PC-9 (cell line): Measurements from ENCODE around the gene FASTKD2. TPM values are rescaled to one million over a fixed set of nuclear protein-coding genes. Genes with fewer than 3 reads are reported as not detected.

Experiments
- BruUV-seq: library from RNA; stranded (reverse); fragments of 400-500 nt; replicated peaks from 2 replicates; lab custom pipeline; 2021; lab: Mats Ljungman, UMichigan
- CTCF ChIA-PET: fragments of 300-600 bp; sonication (Branson Sonifier 250); formaldehyde crosslinking; loops from one replicate; lab custom pipeline; 2022; ENCODE audit warnings: antibody characterized with exemption; lab: Charles Lee
- POLR2A ChIA-PET: fragments of 300-600 bp; sonication (Branson Sonifier 250); formaldehyde crosslinking; loops from one replicate; lab custom pipeline; 2022; ENCODE audit warnings: antibody characterized with exemption; ENCODE audit not compliant: unreplicated experiment; lab: Charles Lee
- DNase-seq, 2 experiments: peaks; one replicate each; pipeline versions ENCODE4 v3.0.0 to v3.0.0-alpha.2; 2015 to 2022; ENCODE audit warnings: mixed read lengths in 1 of 2
- H2AFZ ChIP-seq: fragments of 200-600 bp; sonication (generic); 2 replicates; pipeline ENCODE4 v1.8.1; 2017; ENCODE audit warnings: antibody characterized with exemption
- H3F3A ChIP-seq: fragments of 200-600 bp; sonication (generic); 2 replicates; pipeline ENCODE4 v1.8.1; 2017; ENCODE audit warnings: antibody characterized with exemption, mild to moderate bottlenecking, low read depth; ENCODE audit not compliant: insufficient read depth
- H3K27ac ChIP-seq: fragments of 200-600 bp; sonication (generic); 2 replicates; pipeline ENCODE4 v1.6.1; 2016; ENCODE audit warnings: mixed run types
- H3K27me3 ChIP-seq: fragments of 200-600 bp; sonication (generic); 2 replicates; pipeline ENCODE4 v1.6.1; 2016; ENCODE audit warnings: low read depth, mixed run types; ENCODE audit not compliant: insufficient read depth
- H3K36me3 ChIP-seq: fragments of 200-600 bp; sonication (generic); 2 replicates; pipeline ENCODE4 v1.6.1; 2016; ENCODE audit warnings: low read depth, mixed run types
- H3K4me1 ChIP-seq: fragments of 200-600 bp; sonication (generic); replicated peaks from 2 replicates; pipeline ENCODE4 v1.6.1; 2016; ENCODE audit warnings: mixed run types; ENCODE audit not compliant: insufficient read depth
- H3K4me2 ChIP-seq: fragments of 200-600 bp; sonication (generic); 2 replicates; pipeline ENCODE4 v1.6.1; 2017; ENCODE audit warnings: mixed run types
- H3K4me3 ChIP-seq: fragments of 200-600 bp; sonication (generic); 2 replicates; pipeline ENCODE4 v1.6.1; 2016; ENCODE audit warnings: mixed run types
- H3K79me2 ChIP-seq: fragments of 200-600 bp; sonication (generic); 2 replicates; pipeline ENCODE4 v1.6.1; 2017; ENCODE audit warnings: low read depth, mixed run types
- H3K9me2 ChIP-seq: fragments of 200-600 bp; sonication (generic); 2 replicates; pipeline ENCODE4 v1.8.1; 2017; ENCODE audit warnings: mild to moderate bottlenecking; ENCODE audit not compliant: insufficient read depth
- H3K9me3 ChIP-seq: fragments of 200-600 bp; sonication (generic); 2 replicates; pipeline ENCODE4 v1.8.1; 2016; ENCODE audit warnings: low read depth; ENCODE audit not compliant: insufficient read depth
- H4K20me1 ChIP-seq: fragments of 200-600 bp; sonication (generic); 2 replicates; pipeline ENCODE4 v1.8.1; 2017; ENCODE audit not compliant: insufficient read depth
- CTCF ChIP-seq: fragments of 200-600 bp; sonication (generic); conservative IDR thresholded peaks from 2 replicates; pipeline ENCODE4 v1.6.1; 2017; ENCODE audit warnings: mixed run types, antibody characterized with exemption, mild to moderate bottlenecking, moderate library complexity
- EZH2 ChIP-seq: fragments of 200-600 bp; sonication (generic); IDR thresholded peaks from 2 replicates; pipeline ENCODE4 v1.8.0; 2017; ENCODE audit warnings: antibody characterized with exemption, low read depth
- intact Hi-C: fragments of 100-400 bp; cut with micrococcal nuclease; formaldehyde crosslinking; loops from one replicate; pipeline ENCODE4 v1.10.0; 2022; ENCODE audit not compliant: unreplicated experiment
- total RNA-seq: library from RNA; stranded (reverse); gene quantifications from 2 replicates; pipeline ENCODE4 v1.2.3, GENCODE V29; 2021

The FASTKD2 gene
- total RNA-seq, 1 experiment from 2014 or later = 12.1 TPM

- no peak overlapping the region for H3K27ac ChIP-seq
- DNase-seq = no peak
- H4K20me1 ChIP-seq = no peaks in the 10 kb centered on the region
- no peaks in the 10 kb centered on the region for H3K36me3 ChIP-seq
- H3K4me3 ChIP-seq = no peak overlapping the region
- no peaks in the 10 kb centered on the region for H3K79me2 ChIP-seq
- no peaks in the 10 kb centered on the region for H3F3A ChIP-seq
- no peak overlapping the region for H3K4me2 ChIP-seq
- ChIA-PET CTCF (no interaction called here), POLR2A (no interaction called here)
- no peaks in the 10 kb centered on the region for H3K4me1 ChIP-seq
- TF ChIP-seq EZH2 = no peak
- no peak for TF ChIP-seq CTCF
- H3K27me3 ChIP-seq = no peaks in the 10 kb centered on the region
- H3K9me3 ChIP-seq = no peaks in the 10 kb centered on the region
- intact Hi-C loops = no loop called here
- H3K9me2 ChIP-seq = no peaks in the 10 kb centered on the region
- no peak overlapping the region for H2AFZ ChIP-seq
- no TSS peak for BruUV-seq
Measured at GRCh38 chr2:206739271-206739670, 26.1 kb upstream of the FASTKD2 start.

GRCh38 chr2:206740800-206741199 lies 24.6 kb upstream of the FASTKD2 start:
- Histone ChIP-seq H3K36me3 (no peaks in the 10 kb centered on the region), H3K4me3 (no peak overlapping the region), H2AFZ (no peak overlapping the region), H3K27ac (no peak overlapping the region), H3K79me2 (no peaks in the 10 kb centered on the region), H3K4me2 (no peak overlapping the region), H4K20me1 (no peaks in the 10 kb centered on the region), H3K9me3 (no peaks in the 10 kb centered on the region), H3K4me1 (no peaks in the 10 kb centered on the region), H3F3A (no peaks in the 10 kb centered on the region), H3K27me3 (no peaks in the 10 kb centered on the region), H3K9me2 (no peaks in the 10 kb centered on the region)
- DNase-seq = no peak
- BruUV-seq = no TSS peak
- TF ChIP-seq CTCF = no peak
- no peak for TF ChIP-seq EZH2
- ChIA-PET CTCF (no interaction called here), POLR2A (no interaction called here)
- intact Hi-C loops = no loop called here

GRCh38 chr2:206756816-206757215 lies 8.6 kb upstream of the FASTKD2 start:
- intact Hi-C loops = no loop called here
- no peak for TF ChIP-seq EZH2
- no peak for TF ChIP-seq CTCF
- Histone ChIP-seq H3K4me3 (no peak overlapping the region), H3K9me2 (no peaks in the 10 kb centered on the region; the same call in 1 of the 2 replicates), H3K9me3 (no peaks in the 10 kb centered on the region), H3K27ac (no peak overlapping the region), H3K36me3 (no peaks in the 10 kb centered on the region), H3K4me2 (no peak overlapping the region), H3K79me2 (no peaks in the 10 kb centered on the region), H3K4me1 (no peaks in the 10 kb centered on the region), H3F3A (no peaks in the 10 kb centered on the region), H3K27me3 (no peaks in the 10 kb centered on the region), H2AFZ (no peak overlapping the region), H4K20me1 (no peaks in the 10 kb centered on the region)
- no TSS peak for BruUV-seq
- POLR2A ChIA-PET = no interaction called here
- CTCF ChIA-PET = no interaction called here
- DNase-seq = no peak
